GM12875 (cell line): ENCODE measurements around the gene MS4A10.

Experiments used
- H3K4me3 ChIP-seq: one replicate; pipeline ENCODE4 v1.5.1; 2011; ENCODE audit warnings: low read depth, low read length, control low read depth
- CTCF ChIP-seq: IDR thresholded peaks from 2 replicates; pipeline ENCODE4 v1.5.1; 2011; ENCODE audit warnings: low read depth, mild to moderate bottlenecking, control low read depth, inconsistent platforms, low read length, moderate library complexity, borderline replicate concordance; ENCODE audit not compliant: insufficient read depth

MS4A10 gene

GRCh38 chr11:60780774-60781173 is 4.4 kb upstream of the MS4A10 start:
- H3K4me3 ChIP-seq, result no peak overlapping the region
- no peak for TF ChIP-seq CTCF

- no peak for TF ChIP-seq CTCF
- H3K4me3 ChIP-seq, result no peak overlapping the region
Observed at GRCh38 chr11:60781286-60781980, 3.7 kb upstream of the MS4A10 start.

GRCh38 chr11:60781981-60782316 is 3.2 kb upstream of the MS4A10 start:
- TF ChIP-seq CTCF, result no peak
- no peak overlapping the region for H3K4me3 ChIP-seq

- no peak overlapping the region for H3K4me3 ChIP-seq
Observed at GRCh38 chr11:60782393-60783140, 2.6 kb upstream of the MS4A10 start.

GRCh38 chr11:60783141-60783484 is 2.0 kb upstream of the MS4A10 start:
- TF ChIP-seq CTCF, result no peak
- H3K4me3 ChIP-seq, result no peak overlapping the region

More at GRCh38 chr11:60782393-60783140, 2.6 kb upstream of the MS4A10 start:
- no peak for TF ChIP-seq CTCF

- no peak overlapping the region for H3K4me3 ChIP-seq
- no peak for TF ChIP-seq CTCF
Observed at GRCh38 chr11:60783911-60784310, 1.2 kb upstream of the MS4A10 start.

- no peak overlapping the region for H3K4me3 ChIP-seq
Observed at GRCh38 chr11:60785806-60786361, 751 bp downstream of the MS4A10 start.

More at GRCh38 chr11:60785806-60786361, 751 bp downstream of the MS4A10 start:
- TF ChIP-seq CTCF, result no peak
